Mucosa of descending colon (tissue), 3 donors: Measurements from ENCODE around the gene ZNF727. TPM values are rescaled to one million over a fixed set of nuclear protein-coding genes. Genes with fewer than 3 reads are reported as not detected.
"Not testable (repeated sequence)": the region's sequence is repeated elsewhere in the genome, so short reads cannot be mapped to it uniquely, and the experiment has no call there.

Experiments used
- ATAC-seq: fragments of 200-7000 bp; cut with Tn5 transposase; one replicate; pipeline ENCODE4 v1.9.1; 2020; ENCODE audit warnings: mild to moderate bottlenecking, moderate library complexity
- DNase-seq, 3 donors: peaks; one replicate each; pipeline ENCODE4 v3.0.0-alpha.2; 2020
- H3K36me3 ChIP-seq: fragments of 200-600 bp; one replicate; pipeline ENCODE4 v1.8.0; 2021; ENCODE audit warnings: low read depth, mild to moderate bottlenecking
- H3K4me1 ChIP-seq: fragments of 200-600 bp; one replicate; pipeline ENCODE4 v1.8.0; 2021; ENCODE audit warnings: low read depth, mild to moderate bottlenecking
- H3K4me3 ChIP-seq: fragments of 200-600 bp; one replicate; pipeline ENCODE4 v1.8.0; 2021; ENCODE audit warnings: mild to moderate bottlenecking
- H3K9me3 ChIP-seq: fragments of 200-600 bp; one replicate; pipeline ENCODE4 v1.8.0; 2021; ENCODE audit warnings: mild to moderate bottlenecking
- CTCF ChIP-seq: fragments of 200-600 bp; IDR thresholded peaks from one replicate; pipeline ENCODE4 v1.8.0; 2022; ENCODE audit warnings: antibody characterized with exemption, mild to moderate bottlenecking
- intact Hi-C, 2 donors: fragments of 100-400 bp; cut with DNase I in 1 of 2; cut with micrococcal nuclease in 1 of 2; formaldehyde crosslinking; loops; one replicate each; pipeline versions ENCODE4 v1.11.0 to v1.11.1; 2022; cut with DNase I, micrococcal nuclease
- total RNA-seq, 3 donors: library from RNA; stranded (reverse); fragmentation: NEBNext Ultra II Directional in 2 of 3; extraction: Animal tissue kit (Norgen Biotek cat#: 25700) in 2 of 3; gene quantifications; one replicate each; pipeline versions ENCODE4 v1.2.1 to v1.2.4, GENCODE V29; 2021 to 2023
- donor health status: DM: no; HTN: no; CAD: no; lungs with moderate emphysema.
- donor health status: DM: no; HTN: no; CAD: no.
- donor health status: DM: no; HTN: yes; CAD: no.

Gene ZNF727
- total RNA-seq, 3 donors from 2014 or later = 0.92 to 4.3 (median 1.1) TPM

DNA sequence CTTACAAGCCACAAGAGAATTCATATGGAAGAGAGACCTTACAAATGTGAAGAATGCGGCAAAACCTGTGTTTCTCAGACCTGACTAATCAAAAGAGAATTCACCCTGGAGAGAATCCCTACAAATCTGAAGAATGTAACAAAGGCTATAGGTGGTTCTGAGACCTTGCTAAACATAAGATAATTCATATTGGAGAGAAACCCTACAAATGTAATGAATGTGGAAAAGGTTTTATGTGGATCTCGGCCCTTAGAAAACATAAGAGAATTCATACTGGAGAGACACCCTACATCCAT lies 33.4 kb downstream of the ZNF727 start:
- peaks cover 98% of the 10 kb centered on the region for H3K9me3 ChIP-seq
- intact Hi-C loops = no loop called here
- no peaks in the 10 kb centered on the region for H3K36me3 ChIP-seq
- DNase-seq (no peak), ATAC-seq (no peak)
- no peaks in the 10 kb centered on the region for H3K4me1 ChIP-seq
- H3K4me3 ChIP-seq = no peak overlapping the region
- TF ChIP-seq CTCF = no peak

DNA sequence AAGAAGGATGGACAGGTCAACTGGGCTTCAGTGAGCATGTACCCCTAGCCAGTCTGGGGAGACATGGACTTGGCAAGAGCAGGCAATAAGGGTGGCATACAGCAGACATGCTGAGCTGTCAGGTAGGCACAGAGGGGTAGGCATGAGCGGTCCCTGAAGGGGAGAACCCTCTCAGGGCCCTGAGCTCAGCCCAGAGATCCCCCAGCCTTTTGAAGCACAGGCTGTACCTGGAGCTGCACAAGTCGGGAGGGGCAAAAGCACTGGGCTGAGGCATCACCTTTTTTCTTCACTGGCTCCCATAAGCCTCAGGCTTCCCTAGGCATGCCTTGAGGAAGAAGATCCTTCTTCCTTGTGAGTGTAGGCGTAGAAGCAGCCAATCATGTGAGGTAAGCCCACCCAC lies 42.3 kb downstream of the ZNF727 start:
- H3K9me3 ChIP-seq = peaks cover 95% of the 10 kb centered on the region
- TF ChIP-seq CTCF = no peak
- intact Hi-C loops = no loop called here
- no peak overlapping the region for H3K4me3 ChIP-seq
- no peaks in the 10 kb centered on the region for H3K4me1 ChIP-seq
- DNase-seq (no peak), ATAC-seq (no peak)
- H3K36me3 ChIP-seq = no peaks in the 10 kb centered on the region

DNA sequence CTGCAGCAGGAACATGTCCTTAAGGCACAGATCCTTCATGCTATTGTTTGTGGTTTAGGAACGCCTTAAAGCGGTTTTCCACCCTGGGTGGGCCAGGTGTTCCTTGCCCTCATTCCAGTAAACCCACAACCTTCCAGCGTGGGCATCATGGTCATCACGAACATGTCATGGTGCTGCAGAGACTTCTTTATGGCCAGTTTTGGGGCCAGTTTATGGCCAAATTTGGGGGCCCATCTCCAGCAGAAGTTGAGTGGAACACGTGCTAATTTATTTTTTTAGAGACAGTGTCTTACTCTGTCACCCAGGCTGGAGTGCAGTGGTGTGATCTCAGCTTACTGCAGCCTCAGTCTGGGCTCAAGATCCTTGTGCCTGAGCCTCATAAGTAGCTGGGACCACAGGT lies 43.6 kb downstream of the ZNF727 start:
- intact Hi-C loops, H3K4me3 ChIP-seq, ATAC-seq, H3K36me3 ChIP-seq, H3K4me1 ChIP-seq, DNase-seq: not testable (repeated sequence)
- H3K9me3 ChIP-seq = peaks cover 95% of the 10 kb centered on the region

Other genes starting within 250 kb of the ZNF727 start
- not detected for gene ZNF722, start 46.6 kb upstream of the ZNF727 start, total RNA-seq
- not detected for gene ZNF735, start 161.8 kb downstream of the ZNF727 start, total RNA-seq
- gene ZNF679, start 183.0 kb downstream of the ZNF727 start, total RNA-seq = not detected